ENCODE results near the gene LOC128125822.

Gene LOC128125822

GRCh38 chr6:63543982-63544381 lies 28.3 kb upstream of the LOC128125822 start:
- no peak overlapping the region for H4K5ac ChIP-seq (ENCODE audit: low read depth, low read length)
- POLR2A ChIA-PET (ENCODE audit: unreplicated experiment) = no interaction called here
- H3K23ac ChIP-seq (ENCODE audit: low read depth, low read length) = no peak overlapping the region
- H3K18ac ChIP-seq (ENCODE audit: low read depth, low read length) = no peak overlapping the region
- TF ChIP-seq POLR2A (IDR thresholded peaks at IDR 0.05; ENCODE audit: low read depth, low read length) (no peak), FOS (IDR thresholded peaks at IDR 0.05; ENCODE audit: low read depth, low read length) (no peak), RCOR1 (IDR thresholded peaks at IDR 0.05; ENCODE audit: insufficient replicate concordance, low read length) (no peak), ELK1 (IDR thresholded peaks at IDR 0.05; ENCODE audit: borderline replicate concordance, low read depth, low read length) (no peak), RAD21 (IDR thresholded peaks at IDR 0.05; ENCODE audit: low read length) (no peak), RFX5 (IDR thresholded peaks at IDR 0.05; ENCODE audit: low read depth, low read length) (no peak), MXI1 (IDR thresholded peaks at IDR 0.05; ENCODE audit: borderline replicate concordance, low read depth, low read length) (no peak), CTCF (conservative IDR thresholded peaks at IDR 0.05; ENCODE audit: low read depth, low read length) (no peak), SMC3 (IDR thresholded peaks at IDR 0.05; ENCODE audit: low read depth, low read length) (no peak), BHLHE40 (IDR thresholded peaks at IDR 0.05; ENCODE audit: low read depth, low read length) (no peak), CEBPB (IDR thresholded peaks at IDR 0.05; ENCODE audit: low read depth, low read length) (no peak), USF2 (IDR thresholded peaks at IDR 0.05; ENCODE audit: low read depth, low read length) (no peak), NFE2L2 (IDR thresholded peaks at IDR 0.05; ENCODE audit: low read depth, low read length) (no peak), CHD1 (IDR thresholded peaks at IDR 0.05; ENCODE audit: low read depth, low read length) (no peak), MAFK (IDR thresholded peaks at IDR 0.05; ENCODE audit: low read depth, low read length) (no peak), MAZ (IDR thresholded peaks at IDR 0.05; ENCODE audit: borderline replicate concordance, low read depth, low read length) (no peak)
- BruUV-seq (replicated peaks) = no TSS peak
- H2AK9ac ChIP-seq (replicated peaks; ENCODE audit: low read depth, low read length, poor library complexity) = no peak overlapping the region
- no peak overlapping the region for H2BK15ac ChIP-seq (ENCODE audit: low read depth, low read length)
- H3K4me1 ChIP-seq (ENCODE audit: control insufficient read depth, insufficient read depth, low read length) = no peaks in the 10 kb centered on the region
- no peak overlapping the region for H3K9ac ChIP-seq (ENCODE audit: low read depth, low read length)
- H3K56ac ChIP-seq (ENCODE audit: extremely low read depth, insufficient read depth, low read length) = no peak overlapping the region
- no peak overlapping the region for H4K8ac ChIP-seq (ENCODE audit: low read depth in 2 of 2, low read length in 2 of 2)
- H3K36me3 ChIP-seq (ENCODE audit: control insufficient read depth, insufficient read depth, low read length) = no peaks in the 10 kb centered on the region
- no peaks in the 10 kb centered on the region for H3K79me1 ChIP-seq (ENCODE audit: low read depth in 1 of 2, low read length in 2 of 2)
- H3K9me1 ChIP-seq (ENCODE audit: insufficient read depth, low read length) = no peaks in the 10 kb centered on the region
- no peak overlapping the region for H3K4me2 ChIP-seq (ENCODE audit: low read depth, low read length)
- H2BK5ac ChIP-seq (ENCODE audit: low read depth, low read length, poor library complexity, severe bottlenecking) = no peak overlapping the region
- no peaks in the 10 kb centered on the region for H4K20me1 ChIP-seq (ENCODE audit: insufficient read depth, low read length)
- no peak overlapping the region for H2BK120ac ChIP-seq (ENCODE audit: low read depth, low read length)
- no peak overlapping the region for H3K4me3 ChIP-seq (ENCODE audit: insufficient read depth, low read depth, low read length)
- dilution Hi-C loops (cut with HindIII; ENCODE audit: low sequenced_read_pairs, unreplicated experiment) (no loop called here), in situ Hi-C loops (cut with MboI; ENCODE audit: low sequenced_read_pairs) (no loop called here), intact Hi-C loops (cut with micrococcal nuclease) (no loop called here)
- H3K9me3 ChIP-seq (ENCODE audit: control insufficient read depth, insufficient read depth, low read length) = no peaks in the 10 kb centered on the region
- no CpG with 5 or more reads among the region's 3 CpGs for WGBS, 2 experiments (ENCODE audit: extremely low coverage in 2 of 2, insufficient read length in 1 of 2)
- no peak overlapping the region for H3K27ac ChIP-seq (ENCODE audit: insufficient read depth, low read length)
- no peak for ATAC-seq (ENCODE audit: low read depth)
- H2AK5ac ChIP-seq (ENCODE audit: low read depth, low read length) = no peak overlapping the region
- H4K91ac ChIP-seq (ENCODE audit: insufficient read depth, low read depth, low read length) = no peak overlapping the region
- no peak overlapping the region for H3K4ac ChIP-seq (ENCODE audit: low read depth, low read length)
- H3K14ac ChIP-seq (replicated peaks; ENCODE audit: low read depth, low read length) = no peak overlapping the region
- CTCF ChIA-PET = no interaction called here
- DNase-seq = no peak
- H2AFZ ChIP-seq (replicated peaks; ENCODE audit: low read length, poor library complexity) = no peak overlapping the region
- no peaks in the 10 kb centered on the region; the same call in 1 of the 2 replicates for H3K27me3 ChIP-seq (ENCODE audit: control insufficient read depth, insufficient read depth, low read length)
- no peak overlapping the region for H2BK20ac ChIP-seq (ENCODE audit: low read depth, low read length)

Data from IMR-90 (cell line).